ENCODE data around the gene RAC2.

The RAC2 gene

DNA sequence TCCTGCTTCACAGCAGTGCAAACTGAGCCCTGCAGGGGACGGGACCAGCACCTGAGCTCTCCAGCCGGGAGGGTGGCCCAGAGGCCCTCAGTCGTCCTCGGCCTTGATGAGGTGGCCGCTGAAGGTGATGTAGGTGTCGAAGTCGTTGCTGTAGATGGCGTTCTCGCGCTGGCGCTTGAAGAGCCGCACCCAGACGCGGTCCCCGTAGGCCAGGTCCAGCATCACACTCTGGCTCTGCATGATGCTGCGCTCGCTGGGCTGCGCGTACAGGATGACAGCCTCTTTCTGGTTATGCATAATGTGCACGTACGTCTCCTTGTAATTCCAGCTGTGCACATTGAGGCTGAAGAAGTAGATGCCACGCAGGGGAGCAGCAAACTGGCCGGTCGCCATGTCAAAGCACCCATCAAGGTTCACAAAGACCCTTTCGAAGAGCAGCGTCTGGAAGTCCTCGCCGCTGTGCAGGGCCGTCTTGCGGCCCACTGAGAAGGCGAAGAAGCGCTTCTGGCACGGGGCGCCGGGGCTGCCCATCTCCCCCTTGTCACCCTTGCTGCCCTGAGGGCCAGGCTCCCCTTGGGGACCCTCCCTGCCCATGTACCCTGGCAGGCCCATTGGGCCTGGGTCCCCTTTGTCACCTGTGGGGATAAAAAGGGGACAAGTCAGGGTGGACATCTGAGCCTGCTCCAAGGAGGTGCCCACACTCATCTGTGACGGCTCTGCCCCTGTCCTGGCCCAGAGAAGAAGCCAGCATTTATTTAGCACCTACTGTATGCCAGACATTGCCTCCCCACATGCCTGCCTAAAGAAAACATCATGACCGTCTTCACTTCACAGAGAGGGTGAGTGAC is 61.7 kb downstream of the RAC2 start:
- TF ChIP-seq, protein P1, sequence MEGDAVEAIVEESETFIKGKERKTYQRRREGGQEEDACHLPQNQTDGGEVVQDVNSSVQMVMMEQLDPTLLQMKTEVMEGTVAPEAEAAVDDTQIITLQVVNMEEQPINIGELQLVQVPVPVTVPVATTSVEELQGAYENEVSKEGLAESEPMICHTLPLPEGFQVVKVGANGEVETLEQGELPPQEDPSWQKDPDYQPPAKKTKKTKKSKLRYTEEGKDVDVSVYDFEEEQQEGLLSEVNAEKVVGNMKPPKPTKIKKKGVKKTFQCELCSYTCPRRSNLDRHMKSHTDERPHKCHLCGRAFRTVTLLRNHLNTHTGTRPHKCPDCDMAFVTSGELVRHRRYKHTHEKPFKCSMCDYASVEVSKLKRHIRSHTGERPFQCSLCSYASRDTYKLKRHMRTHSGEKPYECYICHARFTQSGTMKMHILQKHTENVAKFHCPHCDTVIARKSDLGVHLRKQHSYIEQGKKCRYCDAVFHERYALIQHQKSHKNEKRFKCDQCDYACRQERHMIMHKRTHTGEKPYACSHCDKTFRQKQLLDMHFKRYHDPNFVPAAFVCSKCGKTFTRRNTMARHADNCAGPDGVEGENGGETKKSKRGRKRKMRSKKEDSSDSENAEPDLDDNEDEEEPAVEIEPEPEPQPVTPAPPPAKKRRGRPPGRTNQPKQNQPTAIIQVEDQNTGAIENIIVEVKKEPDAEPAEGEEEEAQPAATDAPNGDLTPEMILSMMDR (IDR thresholded peaks at IDR 0.05; ENCODE audit: low read depth, low read length, missing control alignments), result no peak
- DNase-seq (ENCODE audit: extremely low read depth, low read depth), result no peak
- H3K4me3 ChIP-seq (replicated peaks; ENCODE audit: low read depth, low read length), result no peak overlapping the region

DNA sequence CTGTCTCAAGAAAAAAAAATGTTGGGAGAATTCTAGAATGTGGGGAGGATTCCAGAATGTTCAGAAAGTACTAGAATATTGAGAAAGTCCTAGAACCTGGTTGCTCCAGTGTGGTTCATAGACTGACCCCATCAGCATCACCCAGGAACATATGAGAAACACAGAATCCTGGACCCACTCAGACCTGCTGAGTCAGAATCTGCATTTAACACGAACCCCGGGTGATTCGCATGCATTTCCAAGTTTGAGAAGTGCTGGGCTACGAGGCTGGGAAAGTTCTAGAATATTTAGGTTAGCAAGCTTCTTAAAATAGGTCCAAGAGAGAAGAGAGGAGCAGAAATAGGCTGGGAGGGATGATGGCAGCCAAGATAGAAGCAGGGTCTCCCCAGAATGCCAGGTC is 62.4 kb downstream of the RAC2 start:
- TF ChIP-seq, protein P1 (IDR thresholded peaks at IDR 0.05; ENCODE audit: low read depth, low read length, missing control alignments), result no peak
- DNase-seq (ENCODE audit: extremely low read depth, low read depth), result no peak
- no peak overlapping the region for H3K4me3 ChIP-seq (replicated peaks; ENCODE audit: low read depth, low read length)

DNA sequence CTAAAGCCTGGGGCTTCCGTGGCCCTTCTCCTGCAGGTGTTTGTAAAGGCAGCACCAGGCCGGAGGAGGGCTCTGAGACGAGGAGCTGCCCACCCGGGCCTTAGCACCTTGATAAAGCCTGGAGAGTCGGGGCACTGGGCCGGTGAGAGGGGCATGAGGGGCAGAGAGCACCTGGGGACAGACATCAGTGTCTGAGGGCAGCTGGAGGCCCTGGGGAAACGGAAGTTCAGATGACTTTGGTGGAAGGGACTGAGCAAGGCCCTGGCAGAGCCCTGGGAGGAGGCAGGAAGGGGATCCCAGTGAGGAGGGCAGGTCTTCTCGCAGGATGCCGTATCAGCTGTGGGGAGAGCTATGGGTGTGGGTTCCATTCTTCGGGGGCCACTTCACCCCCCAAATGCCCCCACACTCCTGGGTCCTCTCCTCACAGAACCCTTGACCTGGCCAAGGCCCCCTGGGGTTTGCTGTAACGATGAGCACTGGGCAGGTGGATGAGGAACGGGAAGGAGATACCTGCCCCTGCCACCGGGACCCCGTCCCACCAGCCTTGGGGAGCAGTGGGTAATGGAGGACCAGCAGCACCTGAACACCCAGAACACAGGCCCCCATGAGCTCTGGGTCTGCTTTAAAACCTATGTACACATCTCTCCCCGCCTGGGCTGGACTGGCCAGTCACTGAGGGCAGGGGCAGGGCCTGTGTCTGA is 63.4 kb downstream of the RAC2 start:
- DNase-seq (ENCODE audit: extremely low read depth, low read depth), result no peak
- TF ChIP-seq, protein P1 (IDR thresholded peaks at IDR 0.05; ENCODE audit: low read depth, low read length, missing control alignments), result no peak
- no peak overlapping the region for H3K4me3 ChIP-seq (replicated peaks; ENCODE audit: low read depth, low read length)

DNA sequence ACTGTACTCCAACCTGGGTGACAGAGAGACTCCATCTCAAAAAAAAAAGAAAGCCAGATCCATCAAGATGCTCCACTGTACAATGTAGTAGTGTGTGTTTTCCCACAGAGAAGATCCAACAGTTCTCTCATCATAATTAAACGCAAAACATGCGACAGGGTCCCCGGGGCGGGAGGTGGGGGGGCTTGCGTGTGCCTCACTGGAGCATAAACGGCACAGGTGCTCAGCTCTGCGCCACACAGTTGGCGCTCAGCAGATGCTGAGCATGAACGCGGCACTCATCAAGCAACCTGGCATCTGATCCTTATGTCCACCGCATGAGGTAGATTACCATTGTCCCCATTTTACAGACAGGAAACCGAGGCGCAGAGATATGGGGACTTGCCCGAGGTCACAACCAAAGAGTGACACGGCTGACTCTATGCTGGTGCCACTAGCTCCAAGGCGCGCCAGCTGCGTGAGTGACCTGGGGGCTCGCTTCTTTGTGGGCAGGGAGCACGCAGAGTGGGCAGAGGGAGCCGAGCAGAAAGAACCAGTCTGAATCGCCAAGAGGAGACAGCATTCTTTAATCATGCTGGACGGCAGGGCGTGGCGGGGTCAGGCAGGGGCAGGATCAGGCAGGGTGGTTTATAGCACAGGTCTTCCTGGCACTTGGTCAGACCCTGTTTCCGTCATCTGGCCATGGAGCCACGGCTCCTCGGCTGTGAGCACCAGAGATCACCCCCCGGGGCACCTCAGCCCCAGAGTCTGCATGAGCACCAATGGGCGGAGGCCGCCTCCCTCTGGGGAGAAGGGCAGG is 64.2 kb downstream of the RAC2 start:
- no peak for DNase-seq (ENCODE audit: extremely low read depth, low read depth)
- no peak overlapping the region for H3K4me3 ChIP-seq (replicated peaks; ENCODE audit: low read depth, low read length)
- TF ChIP-seq, protein P1 (IDR thresholded peaks at IDR 0.05; ENCODE audit: low read depth, low read length, missing control alignments), result no peak

DNA sequence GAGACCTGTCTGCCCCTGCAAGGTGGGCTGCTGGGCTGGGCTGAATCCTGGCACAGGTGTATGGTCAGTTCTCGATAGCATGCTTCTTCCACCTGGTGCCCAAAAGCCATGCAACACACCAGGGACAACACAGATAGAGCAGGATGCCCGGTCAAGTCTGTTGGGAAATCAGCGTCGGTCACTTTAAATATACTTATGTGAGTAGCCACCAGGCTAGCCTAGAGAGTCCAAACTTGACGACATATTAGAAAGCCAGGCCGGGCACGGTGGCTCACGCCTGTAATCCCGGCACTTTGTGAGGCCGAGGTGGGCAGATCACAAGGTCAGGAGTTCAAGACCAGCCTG is 65.0 kb downstream of the RAC2 start:
- TF ChIP-seq, protein P1 (IDR thresholded peaks at IDR 0.05; ENCODE audit: low read depth, low read length, missing control alignments), result no peak
- no peak overlapping the region for H3K4me3 ChIP-seq (replicated peaks; ENCODE audit: low read depth, low read length)
- no peak for DNase-seq (ENCODE audit: extremely low read depth, low read depth)

DNA sequence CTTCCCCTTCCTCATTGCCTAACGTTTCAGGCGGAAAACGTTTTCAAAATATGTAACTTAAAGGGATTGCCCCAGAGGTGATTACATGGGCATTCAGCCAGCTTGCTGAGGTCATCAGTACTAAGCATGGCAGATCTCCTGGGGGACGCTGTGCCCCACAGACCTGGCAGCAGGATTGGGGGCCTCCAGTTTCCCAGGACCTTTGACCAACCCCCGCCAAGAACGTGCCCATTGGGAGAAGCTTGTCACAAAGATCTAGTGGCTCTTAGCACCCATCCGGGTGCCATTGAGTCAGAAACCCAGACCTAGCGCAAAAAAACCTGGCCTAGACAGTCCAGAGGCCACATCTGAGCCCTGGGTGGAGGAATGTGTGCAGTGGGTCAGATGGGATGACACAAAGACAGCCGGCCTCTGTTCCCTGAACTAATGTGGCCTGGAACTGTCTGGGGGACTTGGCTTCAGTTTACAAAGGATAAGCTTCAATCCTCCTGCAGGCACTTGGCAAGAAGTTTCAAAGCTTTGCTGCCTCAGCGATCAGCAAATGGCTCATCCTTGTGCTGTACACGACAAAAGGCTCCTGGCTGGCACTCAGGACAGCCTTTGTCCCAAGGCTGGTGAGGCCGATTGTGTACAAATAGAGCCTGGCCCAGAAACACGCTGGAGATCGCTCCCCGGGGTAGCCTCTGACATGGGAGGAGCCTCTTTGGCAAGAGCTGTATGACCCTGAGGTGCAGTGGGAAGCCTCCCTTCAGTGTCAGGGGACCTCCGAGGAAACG is 65.5 kb downstream of the RAC2 start:
- no peak for DNase-seq (ENCODE audit: extremely low read depth, low read depth)
- TF ChIP-seq, protein P1 (IDR thresholded peaks at IDR 0.05; ENCODE audit: low read depth, low read length, missing control alignments), result no peak
- no peak overlapping the region for H3K4me3 ChIP-seq (replicated peaks; ENCODE audit: low read depth, low read length)
